Upper lobe of right lung (tissue), 1 donor: Measurements from ENCODE around the gene UQCRFS1. TPM values are rescaled to one million over a fixed set of nuclear protein-coding genes. Genes with fewer than 3 reads are reported as not detected.
"Not testable (repeated sequence)": the region's sequence is repeated elsewhere in the genome, so short reads cannot be mapped to it uniquely, and the experiment has no call there.

Experiments used
- ATAC-seq: fragments of 200-7000 bp; cut with Tn5 transposase; one replicate; pipeline ENCODE4 v1.9.1; 2020; ENCODE audit warnings: mild to moderate bottlenecking, moderate library complexity
- DNase-seq: peaks from one replicate; pipeline ENCODE4 v3.0.0-alpha.2; 2020
- H3K27ac ChIP-seq: fragments of 200-600 bp; one replicate; pipeline ENCODE4 v1.8.0; 2022
- H3K27me3 ChIP-seq: fragments of 200-600 bp; one replicate; pipeline ENCODE4 v1.8.0; 2022; ENCODE audit warnings: mild to moderate bottlenecking
- H3K36me3 ChIP-seq: fragments of 200-600 bp; one replicate; pipeline ENCODE4 v1.8.0; 2022
- H3K4me1 ChIP-seq: fragments of 200-600 bp; one replicate; pipeline ENCODE4 v1.8.0; 2022
- H3K4me3 ChIP-seq: fragments of 200-600 bp; one replicate; pipeline ENCODE4 v1.8.0; 2022; ENCODE audit warnings: mild to moderate bottlenecking
- H3K9me3 ChIP-seq: fragments of 200-600 bp; one replicate; pipeline ENCODE4 v1.8.0; 2022
- CTCF ChIP-seq: fragments of 200-600 bp; IDR thresholded peaks from one replicate; pipeline ENCODE4 v1.8.0; 2022; ENCODE audit warnings: antibody characterized with exemption
- intact Hi-C: fragments of 100-400 bp; cut with DNase I; formaldehyde crosslinking; loops from one replicate; pipeline ENCODE4 v1.11.0; 2022
- total RNA-seq: library from RNA; stranded (reverse); fragmentation: NEBNext Ultra II Directional; extraction: Animal tissue kit (Norgen Biotek cat#: 25700); gene quantifications from one replicate; pipeline ENCODE4 v1.2.1, GENCODE V29; 2021
- donor health status: DM: no; HTN: yes; CAD: no; lungs with severe emphysema.

The UQCRFS1 gene
- total RNA-seq, 1 donor from 2014 or later, result 21.7 TPM

- ATAC-seq, result no peak
- intact Hi-C loops, result no loop called here
Observed at GRCh38 chr19:29256516-29256915, 43.6 kb upstream of the UQCRFS1 start.

GRCh38 chr19:29255912-29256311 is 43.0 kb upstream of the UQCRFS1 start:
- TF ChIP-seq CTCF, result no peak
- no peak overlapping the region for H3K27ac ChIP-seq
- ATAC-seq (no peak), DNase-seq (no peak)
- peaks cover 5% of the 10 kb centered on the region for H3K27me3 ChIP-seq
- intact Hi-C loops, result no loop called here
- no peaks in the 10 kb centered on the region for H3K9me3 ChIP-seq
- no peaks in the 10 kb centered on the region for H3K4me1 ChIP-seq
- H3K4me3 ChIP-seq, result no peak overlapping the region
- H3K36me3 ChIP-seq, result no peaks in the 10 kb centered on the region

More at GRCh38 chr19:29256516-29256915, 43.6 kb upstream of the UQCRFS1 start:
- H3K9me3 ChIP-seq, result no peaks in the 10 kb centered on the region
- peak; percentile 21 for DNase-seq
- no peak overlapping the region for H3K27ac ChIP-seq
- no peak for TF ChIP-seq CTCF
- no peaks in the 10 kb centered on the region for H3K4me1 ChIP-seq
- H3K27me3 ChIP-seq, result peaks cover 5% of the 10 kb centered on the region
- H3K4me3 ChIP-seq, result no peak overlapping the region
- no peaks in the 10 kb centered on the region for H3K36me3 ChIP-seq

GRCh38 chr19:29255006-29255405 is 42.1 kb upstream of the UQCRFS1 start:
- H3K36me3 ChIP-seq, result no peaks in the 10 kb centered on the region
- H3K4me3 ChIP-seq, result no peak overlapping the region
- H3K4me1 ChIP-seq, result no peaks in the 10 kb centered on the region
- H3K27me3 ChIP-seq, result peaks cover 5% of the 10 kb centered on the region
- TF ChIP-seq CTCF, result no peak
- ATAC-seq (no peak), DNase-seq (no peak)
- no peak overlapping the region for H3K27ac ChIP-seq
- H3K9me3 ChIP-seq, result no peaks in the 10 kb centered on the region
- intact Hi-C loops, result no loop called here

- intact Hi-C loops, result not testable (repeated sequence)
Observed at GRCh38 chr19:29249798-29250197, 36.8 kb upstream of the UQCRFS1 start.

GRCh38 chr19:29248332-29248844 is 35.4 kb upstream of the UQCRFS1 start:
- H3K9me3 ChIP-seq, result no peaks in the 10 kb centered on the region
- H3K4me1 ChIP-seq, result no peaks in the 10 kb centered on the region
- no peak for DNase-seq
- intact Hi-C loops, result no loop called here
- no peak overlapping the region for H3K27ac ChIP-seq
- H3K27me3 ChIP-seq, result peaks cover 14% of the 10 kb centered on the region
- no peak for ATAC-seq
- TF ChIP-seq CTCF, result no peak
- H3K36me3 ChIP-seq, result no peaks in the 10 kb centered on the region
- no peak overlapping the region for H3K4me3 ChIP-seq

More at GRCh38 chr19:29249798-29250197, 36.8 kb upstream of the UQCRFS1 start:
- not testable (repeated sequence) for H3K27ac ChIP-seq, ATAC-seq, H3K4me3 ChIP-seq, H3K4me1 ChIP-seq, H3K36me3 ChIP-seq, H3K9me3 ChIP-seq, DNase-seq
- H3K27me3 ChIP-seq, result peaks cover 11% of the 10 kb centered on the region

- Histone ChIP-seq H3K9me3 (no peaks in the 10 kb centered on the region), H3K4me3 (no peak overlapping the region), H3K27ac (no peak overlapping the region), H3K4me1 (no peaks in the 10 kb centered on the region), H3K36me3 (no peaks in the 10 kb centered on the region), H3K27me3 (peaks cover 14% of the 10 kb centered on the region)
- ATAC-seq (peak; percentile 12), DNase-seq (no peak)
- intact Hi-C loops, result no loop called here
- TF ChIP-seq CTCF, result no peak
Observed at GRCh38 chr19:29247872-29248271, 34.9 kb upstream of the UQCRFS1 start.
